Skeletal muscle tissue (tissue), 4 donors: ENCODE measurements around the gene IFTAP. TPM values are rescaled to one million over a fixed set of nuclear protein-coding genes. Genes with fewer than 3 reads are reported as not detected.

ENCODE experiments used
- H3K27ac ChIP-seq: one replicate; pipeline ENCODE4 v1.7.0; 2013; ENCODE audit warnings: mild to moderate bottlenecking, low read depth, low read length, inconsistent platforms
- H3K27me3 ChIP-seq, 3 donors: one replicate each; pipeline ENCODE4 v1.7.0; 2013; ENCODE audit warnings: low read length in 3 of 3; ENCODE audit not compliant: control insufficient read depth in 3 of 3, insufficient read depth in 3 of 3
- H3K36me3 ChIP-seq, 3 donors: one replicate each; pipeline ENCODE4 v1.7.0; 2013; ENCODE audit warnings: low read length in 3 of 3; ENCODE audit not compliant: control insufficient read depth in 3 of 3, insufficient read depth in 3 of 3
- H3K4me1 ChIP-seq, 3 donors: one replicate each; pipeline ENCODE4 v1.7.0; 2013; ENCODE audit warnings: low read length in 3 of 3, mild to moderate bottlenecking in 3 of 3; ENCODE audit not compliant: control insufficient read depth in 3 of 3, insufficient read depth in 3 of 3
- H3K4me3 ChIP-seq, 3 donors: one replicate each; pipeline ENCODE4 v1.7.0; 2013; ENCODE audit warnings: low read length in 3 of 3
- H3K9ac ChIP-seq, 3 donors: one replicate each; pipeline ENCODE4 v1.7.0; 2013; ENCODE audit warnings: low read length in 3 of 3, mild to moderate bottlenecking in 3 of 3, moderate library complexity in 2 of 3, low read depth in 1 of 3
- H3K9me3 ChIP-seq, 3 donors: one replicate each; pipeline ENCODE4 v1.7.0; 2013; ENCODE audit warnings: low read length in 3 of 3; ENCODE audit not compliant: control insufficient read depth in 3 of 3
- total RNA-seq: library from RNA; depleted of rRNA; stranded (reverse); fragments of >200 nt; gene quantifications from one replicate; pipeline ENCODE4 v1.2.3, GENCODE V29; 2014
- donor health status: Osteomylitis.

Gene IFTAP
- total RNA-seq, 1 donor from 2014 or later = 37.1 TPM

DNA sequence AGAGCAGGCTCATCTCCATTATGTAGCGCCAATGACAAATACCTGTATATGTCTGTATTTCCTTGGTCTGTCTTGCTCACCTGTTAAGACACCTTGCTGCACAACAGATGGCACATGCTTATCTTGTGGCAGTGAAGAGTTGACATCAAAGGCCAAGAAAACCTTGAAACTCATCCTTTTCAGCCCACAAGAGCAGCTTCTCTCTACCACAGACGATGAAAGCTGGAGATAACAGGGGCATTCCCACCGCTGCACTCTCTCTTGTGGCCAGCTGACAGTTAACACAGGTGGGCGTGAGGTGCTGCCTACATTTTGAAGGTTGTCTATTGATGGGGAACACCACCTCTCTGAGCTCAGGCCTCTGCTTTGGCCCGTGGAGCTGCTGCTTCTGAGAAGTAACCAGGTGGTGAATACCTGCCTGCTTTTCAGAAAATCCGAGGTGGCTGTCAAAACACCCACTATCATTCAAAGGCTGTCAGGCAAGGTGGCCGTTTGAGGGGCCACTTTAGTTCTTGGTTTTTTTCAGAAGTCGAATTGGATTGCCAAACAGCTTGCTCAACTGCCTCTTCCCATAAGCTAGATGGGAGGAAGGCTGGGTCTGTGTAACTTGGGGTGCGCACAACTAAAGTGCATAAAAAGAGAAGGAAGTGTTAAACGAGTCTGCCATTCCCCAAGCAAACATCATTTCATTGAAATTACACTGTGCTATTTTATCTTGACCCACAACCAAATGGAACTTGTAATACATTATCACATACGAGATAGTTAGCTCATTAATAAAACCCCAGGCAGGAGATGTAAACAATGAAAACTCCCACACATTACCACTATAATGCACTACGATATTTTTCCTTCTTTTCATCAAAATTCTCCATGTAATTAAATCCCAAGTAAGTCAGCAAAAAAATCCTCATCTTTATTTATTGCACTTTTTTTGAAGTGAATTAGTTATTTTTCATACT is 90.8 kb downstream of the IFTAP start:
- H3K36me3 ChIP-seq = no peaks in the 10 kb centered on the region
- no peaks in the 10 kb centered on the region for H3K4me1 ChIP-seq
- no peak overlapping the region for H3K27ac ChIP-seq
- peaks cover 2 to 9% (median 3%) of the 10 kb centered on the region in 3 donors for H3K27me3 ChIP-seq
- no peak overlapping the region for H3K4me3 ChIP-seq
- no peak overlapping the region for H3K9ac ChIP-seq
- no peaks in the 10 kb centered on the region for H3K9me3 ChIP-seq

DNA sequence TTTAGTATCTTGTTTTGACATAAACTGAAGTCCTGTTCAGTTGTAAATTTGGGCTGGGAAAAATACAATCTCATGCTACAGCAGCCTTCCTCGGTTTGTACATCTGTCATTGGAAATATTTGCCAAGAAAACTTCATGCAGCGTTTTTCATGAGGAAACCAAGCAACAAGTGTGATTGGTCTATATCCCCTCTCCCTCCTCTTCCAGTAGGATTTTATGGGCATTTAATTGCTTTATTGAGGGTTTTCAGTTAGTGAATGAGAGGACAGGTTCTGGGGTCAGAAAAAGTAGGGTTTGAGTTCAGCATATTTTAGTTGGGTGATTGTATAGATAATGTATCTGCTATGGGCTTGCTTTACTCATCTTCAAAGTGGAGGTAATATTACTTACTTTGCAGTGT is 93.8 kb downstream of the IFTAP start:
- no peak overlapping the region for H3K27ac ChIP-seq
- no peaks in the 10 kb centered on the region for H3K36me3 ChIP-seq
- no peaks in the 10 kb centered on the region for H3K4me1 ChIP-seq
- no peaks in the 10 kb centered on the region for H3K9me3 ChIP-seq
- H3K4me3 ChIP-seq = no peak overlapping the region
- H3K9ac ChIP-seq = no peak overlapping the region
- peaks cover 2 to 12% (median 3%) of the 10 kb centered on the region in 3 donors for H3K27me3 ChIP-seq

DNA sequence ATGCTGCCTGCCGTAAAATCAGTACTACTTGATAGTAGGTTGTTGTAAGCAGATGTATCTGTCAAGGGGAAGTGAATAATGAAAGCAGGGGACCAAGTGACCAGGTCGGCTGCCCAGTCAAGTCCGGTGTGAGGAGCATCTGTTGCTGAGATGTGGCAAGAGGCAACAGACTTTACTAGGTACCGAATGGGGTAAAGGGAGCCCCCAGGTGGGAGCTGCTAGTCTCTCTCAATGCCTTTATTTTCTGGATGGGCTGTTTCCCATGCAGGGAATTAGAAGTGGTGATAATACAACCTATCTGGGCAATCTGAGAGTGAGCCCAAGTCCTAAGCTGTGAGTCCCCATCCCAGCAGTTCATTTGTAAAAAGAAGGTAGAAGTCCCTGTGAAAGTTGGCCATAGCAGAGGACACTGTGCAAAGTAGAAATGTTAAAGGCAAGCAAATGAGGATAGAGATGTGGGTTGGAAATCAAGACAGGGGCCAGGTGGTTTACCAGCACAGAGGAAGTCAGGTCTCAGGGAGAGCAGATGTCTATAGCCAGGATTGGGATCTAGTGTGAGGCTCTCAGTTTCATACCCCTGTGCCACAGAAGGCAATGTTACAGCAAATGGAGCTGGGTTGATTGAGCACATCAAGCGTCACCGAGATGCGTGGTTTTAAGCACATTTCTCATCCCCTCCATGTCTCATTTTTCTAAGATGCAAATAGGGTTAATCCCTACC is 94.4 kb downstream of the IFTAP start:
- no peak overlapping the region for H3K27ac ChIP-seq
- no peaks in the 10 kb centered on the region for H3K4me1 ChIP-seq
- no peaks in the 10 kb centered on the region for H3K36me3 ChIP-seq
- H3K4me3 ChIP-seq = no peak overlapping the region
- no peak overlapping the region for H3K9ac ChIP-seq
- no peaks in the 10 kb centered on the region for H3K9me3 ChIP-seq
- peaks cover 2 to 12% (median 3%) of the 10 kb centered on the region in 3 donors for H3K27me3 ChIP-seq

DNA sequence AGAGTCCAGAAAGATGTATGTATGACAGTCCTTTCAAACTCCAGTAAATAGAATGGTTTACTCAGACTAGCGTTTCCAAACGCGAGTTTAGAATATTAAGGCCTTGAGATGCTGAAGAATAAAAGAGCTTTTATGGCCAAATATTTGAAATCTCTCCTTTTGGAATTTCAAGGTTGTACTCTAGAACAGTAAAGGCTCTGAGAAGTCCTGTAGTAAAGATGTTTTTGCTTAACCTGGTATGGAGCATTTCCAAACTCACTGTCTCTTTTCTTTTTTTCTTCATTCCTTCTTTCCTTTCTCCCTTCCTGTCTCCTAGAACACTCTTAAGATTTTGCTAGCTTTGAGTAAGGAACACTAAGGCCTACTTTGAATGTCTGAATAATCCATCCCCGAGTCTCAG is 95.1 kb downstream of the IFTAP start:
- Histone ChIP-seq H3K9me3 (no peaks in the 10 kb centered on the region), H3K36me3 (no peaks in the 10 kb centered on the region), H3K4me1 (no peaks in the 10 kb centered on the region), H3K9ac (no peak overlapping the region), H3K27me3 (peaks cover 2 to 12% (median 3%) of the 10 kb centered on the region in 3 donors), H3K27ac (no peak overlapping the region), H3K4me3 (no peak overlapping the region)

DNA sequence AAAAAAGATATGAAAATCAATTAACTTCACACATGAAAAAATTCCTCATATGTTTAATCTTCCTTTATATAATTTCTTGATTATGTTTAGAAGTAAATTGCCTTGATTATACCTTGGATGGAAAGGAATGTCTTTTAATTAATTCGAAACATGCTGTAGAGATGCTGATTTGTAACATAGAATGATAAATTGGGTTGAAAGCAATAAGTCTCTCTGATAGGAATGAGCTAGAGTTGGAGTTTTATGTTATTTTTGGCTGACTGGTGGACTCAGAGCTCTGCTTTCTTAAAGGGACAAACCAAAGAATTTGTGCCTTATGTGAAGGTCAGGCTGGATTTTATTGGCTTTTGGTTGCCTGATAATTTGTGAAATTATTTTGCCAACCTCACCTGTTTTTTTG is 98.4 kb downstream of the IFTAP start:
- Histone ChIP-seq H3K4me1 (no peaks in the 10 kb centered on the region), H3K36me3 (no peaks in the 10 kb centered on the region), H3K4me3 (no peak overlapping the region), H3K27ac (no peak overlapping the region), H3K27me3 (peaks cover 2 to 11% (median 3%) of the 10 kb centered on the region in 3 donors), H3K9ac (no peak overlapping the region), H3K9me3 (no peaks in the 10 kb centered on the region)

DNA sequence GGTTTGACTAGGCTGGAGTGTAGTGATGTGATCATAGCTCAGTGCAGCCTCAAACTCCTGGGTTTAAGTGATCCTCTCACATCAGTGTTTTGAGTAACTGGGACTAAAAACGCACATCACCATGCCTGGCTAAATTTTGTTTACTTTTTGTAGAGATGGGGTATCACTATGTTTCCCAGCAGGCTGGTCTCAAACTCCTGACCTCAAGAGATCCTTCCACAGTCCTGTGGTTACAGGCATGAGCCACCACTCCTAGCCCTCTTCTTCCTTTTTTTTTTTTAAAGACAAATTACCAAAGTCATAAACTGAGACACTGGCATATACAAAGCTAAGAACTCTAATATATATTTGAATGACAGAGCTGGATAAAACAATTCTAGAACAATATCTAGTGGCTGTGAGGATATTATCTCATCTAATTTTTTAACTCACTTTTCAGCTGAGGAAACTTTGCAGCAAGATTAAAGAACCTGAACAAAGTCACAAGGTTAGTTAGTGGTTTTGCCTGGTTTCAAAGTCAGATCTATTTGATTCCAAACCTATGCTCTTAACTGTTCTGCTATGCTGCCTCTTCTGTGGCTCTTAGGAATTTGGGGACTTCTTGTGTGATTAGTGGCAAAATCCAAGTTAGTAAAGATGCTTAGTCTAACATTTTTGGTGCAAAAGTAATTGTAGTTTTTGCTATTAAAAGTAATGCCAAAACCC is 99.0 kb downstream of the IFTAP start:
- Histone ChIP-seq H3K36me3 (no peaks in the 10 kb centered on the region), H3K9ac (no peak overlapping the region), H3K27ac (no peak overlapping the region), H3K4me1 (no peaks in the 10 kb centered on the region), H3K27me3 (peaks cover 2 to 9% (median 3%) of the 10 kb centered on the region in 3 donors), H3K4me3 (no peak overlapping the region), H3K9me3 (no peaks in the 10 kb centered on the region)

DNA sequence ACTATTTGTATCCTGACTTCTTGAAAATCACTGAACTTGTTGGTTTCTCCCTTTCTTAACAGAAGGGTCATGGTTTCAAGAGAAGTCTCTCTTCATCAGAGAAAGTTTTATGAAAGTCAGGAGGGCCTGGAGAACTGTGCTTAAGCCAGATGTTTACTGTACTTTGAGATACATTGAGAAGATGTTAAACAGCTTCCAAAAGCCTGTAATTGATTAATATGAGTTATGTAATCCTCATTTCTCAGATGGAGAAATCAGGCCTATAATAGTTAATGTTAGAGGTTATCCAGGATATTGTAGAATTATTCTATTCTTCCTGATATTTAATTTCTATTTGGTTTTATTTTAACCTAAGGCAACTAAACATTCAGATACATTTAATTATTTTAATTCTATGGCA is 100.8 kb downstream of the IFTAP start:
- Histone ChIP-seq H3K27ac (no peak overlapping the region), H3K4me3 (no peak overlapping the region), H3K4me1 (no peaks in the 10 kb centered on the region), H3K9me3 (no peaks in the 10 kb centered on the region), H3K27me3 (peaks cover 0 to 4% (median 0%) of the 10 kb centered on the region in 3 donors), H3K9ac (no peak overlapping the region), H3K36me3 (no peaks in the 10 kb centered on the region)

DNA sequence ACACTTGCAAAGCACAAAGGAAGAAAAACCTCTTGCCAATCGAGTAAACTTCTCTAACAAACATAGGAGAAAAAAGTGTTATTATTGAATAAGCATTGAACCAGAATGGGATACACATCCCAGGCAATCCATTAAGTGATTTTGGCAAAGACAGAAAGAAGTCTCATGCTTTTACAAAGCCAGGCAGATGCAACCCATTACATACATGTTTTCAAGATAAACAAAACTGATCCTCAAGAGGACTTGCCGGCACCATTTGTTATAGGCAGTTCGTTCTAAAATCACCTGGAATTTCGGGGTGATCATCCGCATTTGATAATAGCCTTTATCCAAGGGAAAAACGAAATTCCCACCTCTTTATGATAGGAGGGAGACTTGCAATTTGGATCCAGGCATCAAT is 101.3 kb downstream of the IFTAP start:
- Histone ChIP-seq H3K27me3 (peaks cover 0 to 4% (median 0%) of the 10 kb centered on the region in 3 donors), H3K9me3 (no peaks in the 10 kb centered on the region), H3K36me3 (no peaks in the 10 kb centered on the region), H3K27ac (no peak overlapping the region), H3K9ac (no peak overlapping the region), H3K4me3 (no peak overlapping the region), H3K4me1 (no peaks in the 10 kb centered on the region)

DNA sequence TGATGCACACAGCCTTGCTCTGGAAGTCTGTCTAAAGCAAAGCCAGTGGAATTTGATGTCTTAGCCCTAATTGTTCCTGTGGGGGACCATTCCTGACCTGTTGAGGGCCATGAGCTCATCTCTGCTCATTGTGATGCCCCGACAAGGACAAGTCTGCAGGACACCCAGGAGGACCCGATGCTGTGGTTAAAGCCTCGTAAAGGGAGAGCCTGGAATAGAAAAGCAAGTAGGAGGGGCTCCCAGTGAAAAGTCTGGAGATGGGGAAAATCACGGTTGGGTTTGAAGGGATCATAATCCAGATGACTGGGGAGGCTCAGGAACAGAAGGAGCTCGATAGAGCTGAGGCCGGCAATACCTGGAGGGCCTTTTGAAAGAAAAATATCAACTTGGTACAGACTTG is 102.2 kb downstream of the IFTAP start:
- no peak overlapping the region for H3K27ac ChIP-seq
- H3K9me3 ChIP-seq = no peaks in the 10 kb centered on the region
- H3K4me3 ChIP-seq = no peak overlapping the region
- no peaks in the 10 kb centered on the region for H3K4me1 ChIP-seq
- no peaks in the 10 kb centered on the region for H3K36me3 ChIP-seq
- H3K9ac ChIP-seq = no peak overlapping the region
- H3K27me3 ChIP-seq = peaks cover 0 to 4% (median 0%) of the 10 kb centered on the region in 3 donors
